Rectal smooth muscle tissue (tissue), 1 donor: ENCODE results near the gene MYH3.

ENCODE experiments used
- H3K27ac ChIP-seq: one replicate; pipeline ENCODE4 v1.7.0; 2013; ENCODE audit warnings: low read depth, low read length, inconsistent platforms
- H3K27me3 ChIP-seq: one replicate; pipeline ENCODE4 v1.7.0; 2013; ENCODE audit warnings: low read length; ENCODE audit not compliant: control insufficient read depth, insufficient read depth
- H3K36me3 ChIP-seq: one replicate; pipeline ENCODE4 v1.7.0; 2013; ENCODE audit warnings: low read length; ENCODE audit not compliant: control insufficient read depth, insufficient read depth
- H3K4me1 ChIP-seq: one replicate; pipeline ENCODE4 v1.7.0; 2013; ENCODE audit warnings: low read length; ENCODE audit not compliant: control insufficient read depth, insufficient read depth
- H3K4me3 ChIP-seq: one replicate; pipeline ENCODE4 v1.7.0; 2013; ENCODE audit warnings: low read length
- H3K9ac ChIP-seq: one replicate; pipeline ENCODE4 v1.7.0; 2013; ENCODE audit warnings: low read length

The MYH3 gene

DNA sequence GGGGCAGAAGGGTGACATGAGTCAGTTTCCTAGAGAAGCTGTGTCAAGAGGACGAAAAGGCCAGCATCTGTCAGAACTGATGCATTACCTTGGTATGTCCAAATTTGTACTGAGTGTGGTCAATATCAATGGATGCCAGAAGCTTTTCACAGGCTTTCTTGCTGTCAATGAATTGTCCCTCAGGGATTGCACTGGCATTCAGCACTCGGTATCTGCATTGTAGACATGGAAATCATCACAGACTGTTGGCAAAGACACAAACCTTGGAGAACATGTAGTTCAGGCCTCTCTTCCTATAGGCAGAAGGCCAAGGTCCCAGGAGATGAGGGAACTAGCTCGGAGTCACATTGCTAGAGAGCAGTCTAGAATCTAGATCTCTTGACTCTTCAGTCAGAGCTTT lies 16.6 kb downstream of the MYH3 start:
- H3K4me1 ChIP-seq = no peaks in the 10 kb centered on the region
- no peak overlapping the region for H3K4me3 ChIP-seq
- no peak overlapping the region for H3K9ac ChIP-seq
- no peak overlapping the region for H3K27ac ChIP-seq
- peaks cover 11% of the 10 kb centered on the region for H3K36me3 ChIP-seq
- no peaks in the 10 kb centered on the region for H3K27me3 ChIP-seq

GRCh38 chr17:10638151-10638550 lies 19.0 kb downstream of the MYH3 start:
- no peaks in the 10 kb centered on the region for H3K4me1 ChIP-seq
- no peak overlapping the region for H3K27ac ChIP-seq
- no peak overlapping the region for H3K4me3 ChIP-seq
- H3K27me3 ChIP-seq = no peaks in the 10 kb centered on the region
- no peak overlapping the region for H3K9ac ChIP-seq
- peaks cover 11% of the 10 kb centered on the region for H3K36me3 ChIP-seq

GRCh38 chr17:10635290-10635689 lies 21.8 kb downstream of the MYH3 start:
- Histone ChIP-seq H3K36me3 (peaks cover 8% of the 10 kb centered on the region), H3K4me3 (no peak overlapping the region), H3K27ac (no peak overlapping the region), H3K27me3 (no peaks in the 10 kb centered on the region), H3K9ac (no peak overlapping the region), H3K4me1 (no peaks in the 10 kb centered on the region)

DNA sequence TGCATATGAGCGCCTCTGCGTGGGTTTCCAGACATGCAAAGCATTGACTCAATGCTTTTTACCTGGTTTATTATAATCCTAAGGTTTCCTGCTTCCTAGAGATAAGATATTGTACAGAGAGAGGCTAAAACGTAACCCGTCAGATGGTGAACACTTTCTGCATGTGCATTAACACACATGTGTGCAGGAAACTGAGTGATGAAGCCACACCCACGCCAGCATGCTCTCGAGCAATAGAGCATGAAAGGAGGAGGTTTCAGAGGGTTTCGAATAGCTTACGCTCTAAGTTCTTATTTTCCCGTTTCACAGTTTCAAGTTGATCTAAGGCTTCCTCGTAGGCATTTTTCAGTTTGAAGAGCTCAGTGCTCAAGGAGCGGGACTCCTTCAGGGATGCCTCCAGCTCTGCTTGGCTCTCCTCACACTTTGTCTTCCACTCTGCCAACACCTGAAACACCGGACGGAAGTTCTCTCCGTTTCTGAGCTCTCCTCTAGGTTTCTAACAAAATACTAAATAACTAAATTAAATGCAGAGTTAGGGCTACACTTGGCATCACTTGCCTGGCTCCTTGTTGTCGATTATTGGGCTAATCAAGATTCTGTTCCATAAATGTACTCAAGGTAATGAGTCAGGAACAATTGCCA lies 23.2 kb downstream of the MYH3 start:
- H3K9ac ChIP-seq = no peak overlapping the region
- no peaks in the 10 kb centered on the region for H3K4me1 ChIP-seq
- no peak overlapping the region for H3K27ac ChIP-seq
- H3K27me3 ChIP-seq = no peaks in the 10 kb centered on the region
- no peak overlapping the region for H3K4me3 ChIP-seq
- peaks cover 11% of the 10 kb centered on the region for H3K36me3 ChIP-seq

DNA sequence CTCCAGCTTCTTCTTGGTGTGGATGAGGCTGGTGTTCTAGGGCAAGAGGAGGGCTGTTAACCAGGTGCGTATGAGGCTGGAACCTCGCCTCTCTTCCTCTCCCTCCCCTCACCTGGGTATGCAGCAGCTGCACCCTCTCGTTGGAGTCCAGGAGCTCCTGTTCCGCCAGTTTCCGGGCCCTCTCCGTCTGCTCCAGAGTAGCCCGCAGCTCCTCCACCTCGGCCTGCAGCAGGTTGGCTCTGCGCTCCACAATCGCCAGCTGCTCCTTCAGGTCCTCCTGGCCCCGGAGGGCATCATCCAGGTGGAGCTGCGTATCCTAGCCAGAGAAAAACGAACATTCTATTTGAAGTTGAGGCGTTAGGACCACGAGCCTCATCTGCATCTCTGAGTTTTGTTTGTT lies 25.4 kb downstream of the MYH3 start:
- Histone ChIP-seq H3K27ac (no peak overlapping the region), H3K4me1 (no peaks in the 10 kb centered on the region), H3K4me3 (no peak overlapping the region), H3K27me3 (no peaks in the 10 kb centered on the region), H3K9ac (no peak overlapping the region), H3K36me3 (peaks cover 6% of the 10 kb centered on the region)

DNA sequence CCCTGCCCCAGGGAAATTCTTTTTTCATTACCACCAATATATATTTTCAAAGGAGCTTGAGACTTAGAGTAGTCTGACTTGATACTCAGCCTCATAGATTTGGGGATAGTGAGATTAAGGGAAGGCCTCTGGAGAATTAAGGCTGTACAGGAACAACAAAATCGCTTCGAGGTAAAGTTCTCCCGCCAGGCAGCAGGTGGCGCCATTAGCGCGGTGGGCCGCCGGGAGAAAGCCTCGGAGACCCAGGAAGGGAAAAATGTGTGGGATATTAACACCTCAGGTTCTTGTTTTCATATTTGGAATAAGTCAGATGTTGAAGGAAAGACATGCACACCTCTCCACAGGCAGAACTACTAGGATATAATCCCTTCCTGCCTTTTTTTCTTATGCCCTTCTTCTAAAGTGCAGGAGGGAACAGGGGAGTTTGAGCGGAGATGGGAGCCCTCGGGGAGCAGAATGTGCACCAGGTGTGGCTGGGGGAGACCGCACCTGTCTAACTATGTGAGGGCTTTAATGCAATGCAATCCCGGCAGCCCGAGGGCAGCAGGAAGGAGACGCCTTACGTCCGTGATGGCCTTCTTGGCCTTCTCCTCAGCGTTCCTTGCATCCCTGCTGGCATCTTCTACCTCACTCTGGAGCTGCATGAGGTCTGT lies 25.9 kb downstream of the MYH3 start:
- Histone ChIP-seq H3K9ac (no peak overlapping the region), H3K36me3 (peaks cover 6% of the 10 kb centered on the region), H3K27me3 (no peaks in the 10 kb centered on the region), H3K4me3 (no peak overlapping the region), H3K4me1 (no peaks in the 10 kb centered on the region), H3K27ac (no peak overlapping the region)

- H3K36me3 ChIP-seq = peaks cover 6% of the 10 kb centered on the region
- no peak overlapping the region for H3K27ac ChIP-seq
- no peaks in the 10 kb centered on the region for H3K27me3 ChIP-seq
- no peak overlapping the region for H3K4me3 ChIP-seq
- H3K9ac ChIP-seq = no peak overlapping the region
- H3K4me1 ChIP-seq = no peaks in the 10 kb centered on the region
These were observed 27.4 kb downstream of the MYH3 start for GRCh38 chr17:10629706-10630105.

GRCh38 chr17:10628756-10629155 lies 28.4 kb downstream of the MYH3 start:
- no peak overlapping the region for H3K9ac ChIP-seq
- no peak overlapping the region for H3K27ac ChIP-seq
- no peaks in the 10 kb centered on the region for H3K4me1 ChIP-seq
- no peak overlapping the region for H3K4me3 ChIP-seq
- H3K27me3 ChIP-seq = no peaks in the 10 kb centered on the region
- H3K36me3 ChIP-seq = peaks cover 6% of the 10 kb centered on the region

- no peak overlapping the region for H3K4me3 ChIP-seq
- H3K36me3 ChIP-seq = peaks cover 6% of the 10 kb centered on the region
- no peak overlapping the region for H3K27ac ChIP-seq
- H3K4me1 ChIP-seq = no peaks in the 10 kb centered on the region
- H3K9ac ChIP-seq = no peak overlapping the region
- no peaks in the 10 kb centered on the region for H3K27me3 ChIP-seq
These were observed 30.7 kb downstream of the MYH3 start for GRCh38 chr17:10626390-10626789.

DNA sequence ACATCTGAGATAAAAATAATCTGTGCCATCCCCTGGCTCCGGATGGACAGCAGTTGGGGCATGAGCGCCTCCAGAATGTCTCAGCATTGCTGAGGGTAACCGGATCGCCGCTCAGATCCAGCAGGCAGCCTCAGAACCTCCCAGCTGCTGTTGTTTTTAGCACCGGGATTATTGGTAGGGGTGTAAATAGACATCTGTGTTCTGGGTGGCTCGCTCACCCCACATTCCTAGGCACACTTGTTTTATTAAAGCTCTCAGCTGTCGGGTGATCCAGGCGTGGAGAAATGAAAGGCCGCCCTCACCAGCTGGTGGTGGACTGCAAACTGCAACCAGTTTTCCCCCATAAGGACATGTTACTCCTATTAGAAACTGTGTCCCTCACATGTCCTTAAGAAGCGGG lies 32.1 kb downstream of the MYH3 start:
- H3K36me3 ChIP-seq = peaks cover 6% of the 10 kb centered on the region
- H3K4me3 ChIP-seq = no peak overlapping the region
- H3K27me3 ChIP-seq = no peaks in the 10 kb centered on the region
- H3K4me1 ChIP-seq = no peaks in the 10 kb centered on the region
- no peak overlapping the region for H3K9ac ChIP-seq
- no peak overlapping the region for H3K27ac ChIP-seq

DNA sequence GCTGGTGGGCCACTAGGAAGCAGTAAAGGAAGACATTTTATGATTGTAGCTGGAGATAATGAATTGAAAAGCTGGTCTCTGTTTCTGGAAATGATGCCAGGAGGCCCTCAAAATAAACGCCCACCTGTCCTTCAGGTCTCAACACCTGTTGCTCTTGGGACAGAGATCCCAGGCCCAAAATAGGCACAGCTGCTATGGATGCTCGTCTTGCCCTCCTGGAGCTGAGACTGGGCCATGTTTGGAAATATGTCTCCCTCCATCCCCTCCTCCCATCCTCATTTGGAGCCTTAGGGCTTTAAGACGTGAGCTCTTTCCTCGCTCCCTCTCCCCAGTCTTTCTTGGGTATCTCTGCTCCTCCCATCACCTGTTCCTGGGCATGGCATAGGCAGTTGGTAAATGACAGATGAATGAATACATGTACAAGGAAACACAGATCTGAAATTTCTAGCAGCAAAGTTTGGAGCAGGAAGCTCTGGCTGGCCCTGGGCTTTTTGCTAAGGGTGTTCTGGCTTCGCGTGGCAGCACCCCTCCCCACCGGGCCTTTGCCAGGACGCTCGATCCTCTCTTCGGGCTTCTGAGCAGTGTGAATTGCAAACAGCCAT lies 33.3 kb downstream of the MYH3 start:
- no peaks in the 10 kb centered on the region for H3K27me3 ChIP-seq
- H3K4me1 ChIP-seq = no peaks in the 10 kb centered on the region
- no peak overlapping the region for H3K27ac ChIP-seq
- H3K4me3 ChIP-seq = no peak overlapping the region
- no peak overlapping the region for H3K9ac ChIP-seq
- H3K36me3 ChIP-seq = no peaks in the 10 kb centered on the region

DNA sequence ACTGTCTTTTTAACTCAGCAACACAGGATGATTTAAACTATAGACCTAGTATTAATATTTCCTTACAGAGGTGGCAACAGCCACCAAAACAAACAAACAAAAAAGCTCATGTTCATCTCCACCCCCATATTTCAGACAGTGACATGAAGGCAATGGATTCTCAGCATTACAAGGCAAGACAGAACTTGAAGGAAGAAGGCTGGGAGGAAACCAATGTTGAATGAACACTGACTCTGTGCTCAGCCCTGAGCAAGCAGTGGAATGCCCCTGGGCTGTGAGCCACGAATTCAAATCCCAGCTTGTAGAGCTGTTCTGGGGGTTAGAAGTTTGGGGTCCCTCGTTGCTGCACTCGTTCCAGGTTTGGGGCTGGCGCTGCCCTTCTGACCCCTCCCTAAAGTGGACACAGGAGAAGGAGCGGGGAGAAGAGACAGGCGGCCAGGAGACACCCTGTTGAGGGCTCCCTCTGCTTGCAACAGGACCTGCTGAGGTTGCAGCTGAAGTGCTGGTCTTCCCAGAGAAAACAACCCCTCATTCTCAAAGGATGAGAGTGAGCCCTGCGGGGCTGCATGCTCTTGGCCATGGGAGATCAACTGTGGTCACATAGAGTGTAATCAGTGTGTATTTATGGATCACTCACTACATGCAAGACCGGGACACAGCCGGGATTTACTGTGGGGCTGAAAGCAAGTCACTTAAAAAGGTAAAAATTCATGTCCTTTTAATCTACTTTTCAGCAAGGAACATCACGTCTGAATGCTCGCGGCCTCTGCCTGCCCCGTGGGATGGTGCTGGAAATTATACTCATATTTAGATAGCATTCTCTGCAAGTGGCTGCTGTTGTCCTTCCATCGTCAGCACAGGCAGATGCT lies 34.3 kb downstream of the MYH3 start:
- Histone ChIP-seq H3K4me1 (no peaks in the 10 kb centered on the region), H3K27ac (no peak overlapping the region), H3K27me3 (no peaks in the 10 kb centered on the region), H3K36me3 (no peaks in the 10 kb centered on the region), H3K4me3 (no peak overlapping the region), H3K9ac (no peak overlapping the region)
